Choroid plexus epithelial cell (primary cell): ENCODE results near the gene MBL2.

Source experiments
- DNase-seq: peaks from one replicate; pipeline ENCODE4 v3.0.0-alpha.2; 2010; ENCODE audit warnings: low read depth
- H3K4me3 ChIP-seq: 2 replicates; pipeline ENCODE4 v1.5.1; 2011; ENCODE audit warnings: low read depth, mild to moderate bottlenecking, control low read depth, low read length, moderate library complexity
- CTCF ChIP-seq: conservative IDR thresholded peaks from 2 replicates; pipeline ENCODE4 v1.5.1; 2011; ENCODE audit warnings: low read depth, mild to moderate bottlenecking, control low read depth, inconsistent platforms, low read length, moderate library complexity

MBL2 gene

GRCh38 chr10:52805414-52806285 lies 33.1 kb upstream of the MBL2 start:
- no peak overlapping the region for H3K4me3 ChIP-seq
- no peak for DNase-seq
- no peak for TF ChIP-seq CTCF

- peak; percentile 20 for DNase-seq
- TF ChIP-seq CTCF: no peak
- no peak overlapping the region for H3K4me3 ChIP-seq
Observed at GRCh38 chr10:52801947-52802346, 29.4 kb upstream of the MBL2 start.

- TF ChIP-seq CTCF: no peak
- no peak overlapping the region for H3K4me3 ChIP-seq
- DNase-seq: no peak
Observed at GRCh38 chr10:52786098-52786497, 13.5 kb upstream of the MBL2 start.

GRCh38 chr10:52785418-52785817 lies 12.8 kb upstream of the MBL2 start:
- H3K4me3 ChIP-seq: no peak overlapping the region

GRCh38 chr10:52783726-52784125 lies 11.1 kb upstream of the MBL2 start:
- no peak for DNase-seq
- TF ChIP-seq CTCF: no peak
- no peak overlapping the region for H3K4me3 ChIP-seq

More at GRCh38 chr10:52785418-52785817, 12.8 kb upstream of the MBL2 start:
- TF ChIP-seq CTCF: no peak
- no peak for DNase-seq

- no peak for DNase-seq
- H3K4me3 ChIP-seq: no peak overlapping the region
- no peak for TF ChIP-seq CTCF
Observed at GRCh38 chr10:52782554-52782953, 10.0 kb upstream of the MBL2 start.

- H3K4me3 ChIP-seq: no peak overlapping the region
- TF ChIP-seq CTCF: no peak
- DNase-seq: no peak
Observed at GRCh38 chr10:52780391-52781155, 8.0 kb upstream of the MBL2 start.
